Cardiac septum (tissue), 1 donor: Measurements from ENCODE around the gene PLA2G4B. TPM values are rescaled to one million over a fixed set of nuclear protein-coding genes. Genes with fewer than 3 reads are reported as not detected.
A peak's percentile ranks its signal among the peaks of the same experiment; 100 is the strongest.

ENCODE experiments used
- DNase-seq: peaks from one replicate; pipeline ENCODE4 v3.0.0-alpha.2; 2020; ENCODE audit warnings: low spot score
- intact Hi-C: fragments of 100-400 bp; cut with DNase I; formaldehyde crosslinking; loops from one replicate; pipeline ENCODE4 v1.14.0; 2022
- microRNA-seq: library from miRNA; unstranded; fragments of <30 nt; microRNA quantifications from one replicate; pipeline ENCODE4 v1.2.0, GENCODE V29; 2020
- total RNA-seq: library from RNA; stranded (reverse); fragmentation: NEBNext Ultra II Directional; extraction: Animal tissue kit (Norgen Biotek cat#: 25700); gene quantifications from one replicate; pipeline ENCODE4 v1.2.1, GENCODE V29; 2021
- donor health status: DM: no; HTN: no; CAD: no.

PLA2G4B gene
- total RNA-seq, 1 donor from 2014 or later: 3.4 TPM

GRCh38 chr15:41893422-41894250, 55.0 kb downstream of the PLA2G4B start, which contains the start of gene SPTBN5:
SPTBN5 (minus strand) TSS chr15:41894053; CDS start chr15:41893497, 556 bp downstream.
- no peak for DNase-seq

GRCh38 chr15:41894251-41894790, 55.7 kb downstream of the PLA2G4B start:
- DNase-seq: no peak
- intact Hi-C loops: loop anchor here (5.0 to 10.0 kb wide), 2 partner anchors 67 to 160 kb away; partner anchors contain the start of gene JMJD7

More at GRCh38 chr15:41893422-41894250, 55.0 kb downstream of the PLA2G4B start, which contains the start of gene SPTBN5:
- intact Hi-C loops: loop anchor here (2.0 to 10.0 kb wide), 3 partner anchors 66 to 161 kb away; partner anchors contain the start of genes JMJD7 and MAPKBP1

- intact Hi-C loops: loop anchor here (5.0 to 10.0 kb wide), 2 partner anchors 68 to 160 kb away; partner anchors contain the start of gene JMJD7
- peak; percentile 87 for DNase-seq
Measured at GRCh38 chr15:41894791-41895463, 56.3 kb downstream of the PLA2G4B start.

- intact Hi-C loops: loop anchor here (10.0 kb wide), 1 partner anchor 159 kb away; no protein-coding TSS in a partner anchor
- no peak for DNase-seq
Measured at GRCh38 chr15:41895491-41895890, 56.8 kb downstream of the PLA2G4B start.

GRCh38 chr15:41895957-41896356, 57.3 kb downstream of the PLA2G4B start:
- intact Hi-C loops: loop anchor here (10.0 kb wide), 1 partner anchor 159 kb away; no protein-coding TSS in a partner anchor
- no peak for DNase-seq

- intact Hi-C loops: loop anchor here (10.0 kb wide), 1 partner anchor 158 kb away; no protein-coding TSS in a partner anchor
- DNase-seq: no peak
Measured at GRCh38 chr15:41896566-41896965, 57.9 kb downstream of the PLA2G4B start.

GRCh38 chr15:41897363-41897799, 58.7 kb downstream of the PLA2G4B start:
- DNase-seq: no peak
- intact Hi-C loops: loop anchor here (10.0 kb wide), 1 partner anchor 157 kb away; no protein-coding TSS in a partner anchor

Small RNA genes lying within 50 kb of the gene (microRNA-seq; reads per million reads assigned to microRNA genes)
- gene MIR4310: not detected

Other genes starting within 250 kb of the PLA2G4B start
- gene MGA, start 178.4 kb upstream of the PLA2G4B start, total RNA-seq: 37.3 TPM
- gene MAPKBP1, start 64.4 kb upstream of the PLA2G4B start, total RNA-seq: 15.6 TPM
- 16.3 TPM for gene JMJD7, start 10.8 kb upstream of the PLA2G4B start, total RNA-seq
- gene SPTBN5, start 55.2 kb downstream of the PLA2G4B start, total RNA-seq: 2.4 TPM
- 42.2 TPM for gene EHD4, start 133.7 kb downstream of the PLA2G4B start, total RNA-seq
- gene PLA2G4E, start 182.2 kb downstream of the PLA2G4B start, total RNA-seq: 0.08 TPM